ENCODE measurements around the gene LIMS2. TPM values are rescaled to one million over a fixed set of nuclear protein-coding genes. Genes with fewer than 3 reads are reported as not detected.

Gene LIMS2
- total RNA-seq, 8 experiments from 2014 or later: 0.22 to 9.3 (median 1.5) TPM

DNA sequence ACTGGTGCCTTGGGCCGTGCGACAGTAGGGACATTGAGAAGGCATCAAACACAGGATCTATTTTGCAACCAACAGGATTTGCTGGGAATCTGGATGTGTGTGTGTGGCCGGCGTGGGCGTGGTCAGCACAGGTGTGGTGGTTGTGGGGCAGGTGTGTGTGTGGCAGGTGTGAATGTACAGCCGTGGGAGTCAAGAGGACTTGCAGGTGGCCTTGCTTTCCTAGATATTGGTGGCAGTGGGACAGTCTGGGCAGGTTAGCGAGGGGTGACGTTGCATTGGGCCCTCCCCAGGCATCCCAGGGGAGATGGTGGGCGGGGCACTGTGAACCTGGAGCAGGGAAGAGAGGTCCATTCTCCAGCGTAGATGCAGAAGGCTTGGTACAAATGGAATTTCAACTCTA, 3.2 kb upstream of the LIMS2 start:
- 0 to 92% (median 83%) methylated on average over 1 to 8 of the region's 10 CpGs; no CpG with 5 or more reads in 6 of the 10 experiments for WGBS, 10 experiments
- in situ Hi-C loops (cut with MboI; ENCODE audit: low pct_unique_long_range_greater_than_20kb in 2 of 9, low sequenced_read_pairs in 9 of 9, unreplicated experiment in 9 of 9): no loop called here
- Histone ChIP-seq H3K4me3 (no peak overlapping the region), H3K4me1 (replicated peaks in 1 of 2) (peaks cover 4 to 9% of the 10 kb centered on the region in 2 donors), H3K27ac (no peak overlapping the region)
- no peak for ATAC-seq (replicated peaks in 6 of 8)

DNA sequence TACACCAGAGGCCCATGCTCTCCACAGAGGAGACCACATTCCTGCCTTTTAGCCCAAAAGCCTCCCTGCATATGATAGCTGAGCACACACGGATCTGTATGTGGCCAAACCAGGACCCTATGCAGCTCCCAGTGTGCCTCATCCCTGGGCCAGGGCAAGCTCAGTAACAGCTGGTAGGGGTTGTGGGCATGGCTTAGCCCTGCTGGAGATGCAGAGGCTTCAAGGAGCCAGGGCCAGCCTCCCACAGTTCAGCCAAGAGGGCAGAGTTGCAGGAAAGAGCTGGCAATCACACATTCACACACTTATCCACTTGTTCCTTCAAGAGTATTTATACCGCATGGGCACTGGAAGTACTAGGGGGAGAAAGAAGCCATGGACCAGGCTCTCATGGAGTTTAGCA, 1.6 kb upstream of the LIMS2 start:
- 33 to 100% (median 75%) methylated on average over 1 to 2 of the region's 2 CpGs; no CpG with 5 or more reads in 5 of the 10 experiments for WGBS, 10 experiments
- ATAC-seq (replicated peaks in 6 of 8): no peak
- no peak overlapping the region for H3K4me3 ChIP-seq
- no peak overlapping the region for H3K27ac ChIP-seq
- H3K4me1 ChIP-seq (replicated peaks in 1 of 2): peaks cover 4 to 9% of the 10 kb centered on the region in 2 donors
- in situ Hi-C loops (cut with MboI; ENCODE audit: low pct_unique_long_range_greater_than_20kb in 2 of 9, low sequenced_read_pairs in 9 of 9, unreplicated experiment in 9 of 9): no loop called here

DNA sequence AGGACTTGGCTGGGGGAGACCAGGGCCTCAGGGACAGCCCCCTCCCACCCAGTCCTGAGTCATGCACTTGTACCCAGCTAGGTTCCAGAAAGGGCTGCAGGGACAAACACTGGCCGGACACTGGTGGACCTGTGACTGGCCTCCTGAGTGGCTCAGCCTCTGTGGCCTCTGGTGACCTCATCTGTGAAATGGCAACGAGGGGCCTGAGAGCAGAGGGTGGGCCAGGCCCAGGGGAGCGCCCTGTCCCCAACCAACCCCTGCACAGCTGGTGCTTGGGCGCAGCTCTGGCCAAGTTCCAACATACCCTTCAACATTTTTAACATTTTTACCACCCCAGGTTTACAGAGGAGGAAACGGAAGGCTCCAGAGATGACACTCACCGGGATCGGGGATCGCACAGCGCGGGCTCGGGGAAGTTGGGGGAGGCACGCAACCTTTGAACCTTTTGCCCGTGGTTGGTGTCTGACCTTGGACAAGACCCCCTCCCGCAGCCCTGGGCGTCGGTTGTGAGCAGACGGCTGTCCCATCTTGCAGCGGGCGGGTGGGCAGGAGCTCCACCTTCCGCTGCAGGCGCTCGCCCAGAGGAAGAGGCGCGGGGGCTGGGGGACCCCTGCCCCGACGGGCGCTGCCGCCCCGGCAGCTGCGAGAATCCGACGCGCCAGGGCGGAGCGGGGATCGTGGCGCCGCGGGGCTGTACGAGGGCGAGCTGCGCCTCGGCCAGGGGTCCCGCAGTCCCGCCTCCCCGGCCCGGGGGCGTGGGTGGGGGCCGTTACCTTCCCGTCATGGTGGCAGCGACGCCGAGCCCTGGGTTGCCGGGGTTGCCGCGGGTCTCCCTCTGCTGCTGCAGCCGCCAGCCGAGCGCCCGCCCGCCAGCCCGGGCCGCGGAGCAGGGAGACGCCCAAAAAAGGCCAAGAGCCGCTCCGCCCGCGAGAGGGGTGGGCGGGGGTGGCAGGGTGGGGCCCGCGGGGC, 805 bp downstream of the LIMS2 start:
- Histone ChIP-seq H3K4me1 (replicated peaks in 1 of 2) (peaks cover 4 to 9% of the 10 kb centered on the region in 2 donors), H3K27ac (no peak overlapping the region), H3K4me3 (peak overlapping the region; percentile 14 to 39 (median 30))
- in situ Hi-C loops (cut with MboI; ENCODE audit: low pct_unique_long_range_greater_than_20kb in 2 of 9, low sequenced_read_pairs in 9 of 9, unreplicated experiment in 9 of 9): no loop called here
- 0 to 33% (median 0%) methylated on average over 2 to 4 of the region's 72 CpGs; no CpG with 5 or more reads in 7 of the 10 experiments for WGBS, 10 experiments
- ATAC-seq (replicated peaks in 6 of 8): peak; percentile 14 to 65 (median 48)

DNA sequence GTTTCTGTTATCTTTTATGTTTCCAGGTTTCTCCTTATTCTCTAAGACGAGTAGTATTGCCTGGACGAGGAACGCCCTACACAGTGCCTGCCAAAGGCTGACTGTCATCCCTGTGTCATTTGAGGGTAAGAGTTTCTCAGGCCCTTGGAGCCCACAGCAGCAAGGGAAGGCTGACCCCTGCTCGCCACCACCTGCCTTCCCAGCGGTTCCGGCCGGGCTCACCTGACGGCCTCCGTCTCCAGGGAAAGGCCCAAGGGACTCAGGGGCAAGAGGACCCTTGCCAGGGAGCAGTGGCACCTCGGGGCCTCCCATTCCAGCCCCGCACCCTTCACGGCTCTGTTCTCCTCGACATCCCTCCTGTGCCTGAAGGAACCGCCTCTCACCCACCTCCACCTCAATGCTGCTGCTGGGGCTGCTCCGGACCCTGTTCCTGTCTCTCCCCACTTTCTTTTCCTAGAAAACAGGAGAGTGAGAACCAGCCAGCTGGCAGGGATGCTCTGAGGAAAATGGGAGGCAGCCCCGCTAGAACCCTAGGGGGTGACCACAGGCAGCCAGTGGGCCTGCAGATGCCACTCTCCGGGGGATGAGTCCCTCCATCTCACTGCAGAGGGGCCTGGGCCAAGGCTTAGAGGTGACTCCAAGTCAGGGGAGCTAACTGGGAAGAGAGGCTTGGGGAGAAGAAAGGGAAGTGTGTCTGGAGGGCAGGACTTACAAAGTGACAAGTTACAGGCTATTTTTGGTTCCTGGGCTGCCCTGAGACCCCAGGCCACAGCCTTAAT, 1.9 kb downstream of the LIMS2 start:
- in situ Hi-C loops (cut with MboI; ENCODE audit: low pct_unique_long_range_greater_than_20kb in 2 of 9, low sequenced_read_pairs in 9 of 9, unreplicated experiment in 9 of 9): no loop called here
- WGBS, 10 experiments: 45 to 100% (median 80%) methylated on average over 1 to 4 of the region's 17 CpGs; no CpG with 5 or more reads in 6 of the 10 experiments
- peaks cover 4 to 9% of the 10 kb centered on the region in 2 donors for H3K4me1 ChIP-seq (replicated peaks in 1 of 2)
- no peak overlapping the region for H3K27ac ChIP-seq
- peak in 1 of 8 experiments; percentile 2 for ATAC-seq (replicated peaks in 6 of 8)
- no peak overlapping the region for H3K4me3 ChIP-seq

DNA sequence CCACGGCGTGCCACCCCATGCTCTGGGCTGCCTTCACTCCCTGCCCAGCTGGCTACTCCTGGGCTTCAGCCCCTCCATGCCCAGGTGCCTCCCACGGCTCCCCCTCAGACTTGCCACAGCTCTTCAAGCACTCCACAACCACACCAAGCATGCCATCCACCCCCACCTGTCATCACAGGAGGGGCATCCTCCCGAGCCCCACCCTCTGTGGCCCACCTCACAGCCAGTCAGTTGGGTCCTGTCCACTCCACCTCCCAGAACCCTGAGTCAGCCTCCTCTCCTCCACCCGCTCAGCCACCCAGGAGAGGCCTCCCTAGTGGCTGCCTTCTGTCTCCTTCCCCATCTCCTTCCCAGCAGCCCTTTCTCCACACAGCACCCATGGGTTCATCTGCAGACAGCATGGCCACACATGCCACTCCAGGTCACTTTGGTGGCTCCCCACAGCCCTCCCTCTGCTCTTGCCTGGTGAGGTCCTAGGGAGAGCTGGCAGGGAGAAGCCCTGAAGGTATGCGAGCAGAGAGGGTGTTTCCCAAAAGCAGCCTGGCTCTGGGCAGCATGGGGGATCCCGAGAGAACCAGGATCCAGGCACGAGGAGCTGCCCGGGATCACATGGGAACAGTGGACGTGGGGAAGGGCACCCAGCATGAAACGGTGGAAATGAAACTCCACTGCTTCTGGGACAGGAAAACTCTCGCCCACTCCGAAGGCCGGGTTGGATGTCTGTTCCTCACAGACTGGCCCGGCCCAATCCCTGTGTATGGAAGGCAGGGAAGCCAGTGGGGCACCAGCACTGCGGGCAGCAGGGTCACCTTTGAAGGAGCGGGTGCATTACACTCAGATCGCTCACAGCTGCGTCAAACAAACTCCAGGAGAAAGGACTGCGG, 2.7 kb downstream of the LIMS2 start:
- in situ Hi-C loops (cut with MboI; ENCODE audit: low pct_unique_long_range_greater_than_20kb in 2 of 9, low sequenced_read_pairs in 9 of 9, unreplicated experiment in 9 of 9): no loop called here
- WGBS, 10 experiments: 20 to 100% (median 71%) methylated on average over 1 to 5 of the region's 20 CpGs; no CpG with 5 or more reads in 3 of the 10 experiments

DNA sequence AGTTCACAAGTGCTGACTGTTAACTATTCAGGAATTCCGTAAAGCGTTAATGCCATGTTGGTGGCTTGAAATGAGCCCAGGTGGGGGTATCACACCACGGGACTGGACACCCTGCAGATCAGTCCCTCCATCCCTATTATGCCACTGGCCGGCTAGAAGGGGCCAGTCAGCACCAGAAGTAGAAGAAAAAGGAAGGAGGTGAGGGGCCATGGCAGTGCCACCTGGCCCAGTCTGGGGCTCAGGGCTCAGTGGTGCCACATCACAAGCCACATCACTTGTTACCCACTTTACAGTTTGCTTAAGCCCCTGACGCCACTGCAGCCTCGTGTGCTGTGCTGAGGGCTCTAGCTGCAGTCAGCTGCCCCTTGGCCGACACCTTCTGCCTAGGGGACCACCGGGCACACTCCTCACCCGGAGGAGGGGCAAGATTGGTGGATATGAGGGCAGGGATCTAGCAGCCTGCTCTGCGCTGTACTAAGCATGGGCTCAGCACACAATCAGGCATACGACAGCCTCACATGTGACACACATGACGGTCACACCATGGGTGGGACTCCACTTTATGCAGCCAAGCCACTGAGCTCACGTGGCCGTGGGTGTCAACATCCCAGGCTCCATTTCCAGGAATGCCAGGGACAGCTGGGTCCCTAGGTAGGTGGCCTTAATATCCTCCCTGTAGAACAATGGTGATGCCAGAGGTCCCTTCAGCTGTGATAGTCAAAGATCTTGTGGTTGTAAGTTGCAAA, 3.6 kb downstream of the LIMS2 start:
- Histone ChIP-seq H3K27ac (no peak overlapping the region), H3K4me1 (replicated peaks in 1 of 2) (peaks cover 4 to 9% of the 10 kb centered on the region in 2 donors), H3K4me3 (no peak overlapping the region)
- ATAC-seq (replicated peaks in 6 of 8): peak in 1 of 8 experiments; percentile 2
- in situ Hi-C loops (cut with MboI; ENCODE audit: low pct_unique_long_range_greater_than_20kb in 2 of 9, low sequenced_read_pairs in 9 of 9, unreplicated experiment in 9 of 9): no loop called here
- WGBS, 10 experiments: 33 to 100% (median 70%) methylated on average over 1 to 3 of the region's 14 CpGs; no CpG with 5 or more reads in 4 of the 10 experiments

More for the DNA sequence above, 2.7 kb downstream of the LIMS2 start:
- Histone ChIP-seq H3K27ac (no peak overlapping the region), H3K4me3 (no peak overlapping the region), H3K4me1 (replicated peaks in 1 of 2) (peaks cover 4 to 9% of the 10 kb centered on the region in 2 donors)
- peak in 3 of 8 experiments; percentile 5 to 43 (median 8) for ATAC-seq (replicated peaks in 6 of 8)

DNA sequence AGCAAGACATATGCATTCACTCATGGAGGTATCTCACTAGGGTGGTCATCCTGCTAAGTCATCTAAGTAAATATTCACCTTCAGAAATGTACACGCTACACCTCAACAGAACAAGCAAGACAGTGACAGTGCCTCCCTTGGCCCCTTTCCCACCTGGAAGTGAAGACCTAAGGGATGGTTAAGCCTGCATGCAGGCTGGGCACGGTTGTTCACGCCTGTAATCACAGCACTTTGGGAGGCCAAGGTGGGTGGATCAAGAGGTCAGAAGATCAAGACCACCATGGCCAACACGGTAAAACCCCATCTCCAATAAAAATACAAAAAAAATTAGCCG, 4.4 kb downstream of the LIMS2 start:
- no peak overlapping the region for H3K27ac ChIP-seq
- H3K4me3 ChIP-seq: no peak overlapping the region
- WGBS, 10 experiments: 71 to 100% (median 87%) methylated on average over 1 to 5 of the region's 5 CpGs; no CpG with 5 or more reads in 4 of the 10 experiments
- in situ Hi-C loops (cut with MboI; ENCODE audit: low pct_unique_long_range_greater_than_20kb in 2 of 9, low sequenced_read_pairs in 9 of 9, unreplicated experiment in 9 of 9): no loop called here
- peaks cover under 1 to 6% of the 10 kb centered on the region in 2 donors for H3K4me1 ChIP-seq (replicated peaks in 1 of 2)
- no peak for ATAC-seq (replicated peaks in 6 of 8)

DNA sequence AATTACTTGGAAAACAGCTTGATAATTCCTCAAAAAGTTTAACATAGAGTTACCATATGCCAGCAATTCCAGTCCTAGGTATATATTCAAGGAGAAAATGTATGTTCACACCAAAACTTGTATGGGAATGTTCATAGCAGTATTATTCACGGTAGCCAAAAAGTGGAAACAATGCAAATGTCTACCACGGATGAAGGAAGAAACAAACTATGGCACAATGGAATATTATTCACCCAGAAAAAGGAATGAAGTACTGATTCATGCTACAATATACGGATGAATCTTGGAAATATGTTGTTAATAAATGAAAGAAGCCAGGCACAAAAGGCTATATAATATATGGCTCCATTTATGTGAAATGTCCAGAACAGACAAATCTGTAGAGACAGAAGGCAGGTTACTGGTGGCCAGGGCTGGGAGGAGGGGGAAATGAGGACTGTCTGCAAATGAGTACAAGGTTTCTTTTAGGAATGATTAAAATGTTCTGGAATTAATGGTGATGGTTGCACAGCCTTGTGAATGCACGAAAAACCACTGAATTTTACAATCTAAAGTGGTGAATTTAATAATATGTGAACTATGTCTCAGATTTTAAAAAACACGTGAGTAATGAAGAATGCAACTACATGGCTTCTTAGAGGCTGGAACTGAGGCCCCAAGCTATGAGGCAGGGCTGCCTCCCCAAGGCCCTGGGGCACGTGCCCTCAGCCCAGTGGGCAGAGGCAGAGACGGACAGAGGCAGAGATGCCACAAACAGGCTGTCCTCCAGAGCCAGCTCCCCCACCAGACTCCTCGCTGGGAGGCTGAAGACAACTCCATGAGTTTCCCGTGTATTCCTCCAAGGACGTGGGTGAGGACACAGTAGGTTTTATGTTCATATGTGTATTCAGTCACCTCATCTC, 5.0 kb downstream of the LIMS2 start:
- no peak for ATAC-seq (replicated peaks in 6 of 8)
- WGBS, 10 experiments: 66 to 92% (median 75%) methylated on average over 3 to 8 of the region's 10 CpGs
- Histone ChIP-seq H3K27ac (no peak overlapping the region), H3K4me1 (replicated peaks in 1 of 2) (peaks cover 0 to under 1% of the 10 kb centered on the region in 2 donors), H3K4me3 (no peak overlapping the region)
- in situ Hi-C loops (cut with MboI; ENCODE audit: low pct_unique_long_range_greater_than_20kb in 2 of 9, low sequenced_read_pairs in 9 of 9, unreplicated experiment in 9 of 9): no loop called here

DNA sequence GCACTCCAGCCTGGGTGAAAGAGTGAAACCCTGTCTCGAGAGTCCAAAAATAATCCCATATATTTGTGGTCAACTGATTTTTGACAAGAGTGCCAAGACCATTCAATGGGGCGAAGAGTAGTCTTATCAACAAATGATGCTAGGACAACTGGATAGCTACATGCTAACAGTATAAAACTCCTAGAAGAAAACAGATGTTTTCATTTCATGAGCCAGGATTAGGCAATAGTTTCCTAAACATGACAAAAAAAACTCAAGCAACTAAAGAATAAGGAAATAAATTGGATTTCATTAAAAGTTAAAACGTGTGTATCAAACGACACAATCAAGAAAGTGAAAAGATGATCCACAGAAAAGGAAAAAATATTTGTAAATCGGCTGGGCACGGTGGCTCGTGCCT, 6.3 kb downstream of the LIMS2 start:
- WGBS, 10 experiments: 6 to 97% (median 81%) methylated on average over 3 to 7 of the region's 7 CpGs
- Histone ChIP-seq H3K4me3 (no peak overlapping the region), H3K4me1 (replicated peaks in 1 of 2) (no peaks in the 10 kb centered on the region), H3K27ac (no peak overlapping the region)
- in situ Hi-C loops (cut with MboI; ENCODE audit: low pct_unique_long_range_greater_than_20kb in 2 of 9, low sequenced_read_pairs in 9 of 9, unreplicated experiment in 9 of 9): no loop called here
- ATAC-seq (replicated peaks in 6 of 8): no peak

DNA sequence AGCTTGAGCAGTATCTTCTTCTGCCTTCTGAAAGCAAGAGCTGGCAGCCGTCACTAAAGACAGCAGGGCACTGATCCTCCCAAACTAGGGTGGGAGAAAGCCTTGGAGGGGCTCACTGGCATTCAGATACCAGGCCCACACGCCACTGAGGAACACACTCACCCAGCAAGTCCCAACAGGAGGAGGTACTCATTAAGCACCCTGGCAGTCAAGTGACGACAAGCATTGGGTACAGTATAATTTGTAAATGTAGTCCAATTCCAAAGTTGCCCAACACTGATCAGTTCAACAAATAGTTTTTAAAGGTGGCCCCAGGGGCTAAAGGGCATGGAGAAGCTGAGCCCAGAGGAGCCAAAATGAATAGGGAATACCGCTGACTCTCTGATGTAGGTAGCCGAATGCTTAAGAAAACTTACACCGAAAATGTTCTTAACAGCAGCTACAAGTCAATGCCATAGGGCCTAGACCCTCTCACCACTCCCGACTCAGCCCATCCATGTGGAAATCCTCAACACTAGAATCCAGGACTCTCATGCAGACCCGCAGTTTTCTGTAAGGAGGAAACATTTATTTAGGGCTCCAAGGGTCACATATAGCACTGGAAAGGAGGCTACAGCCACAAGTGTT, 9.9 kb downstream of the LIMS2 start:
- Histone ChIP-seq H3K4me1 (replicated peaks in 1 of 2) (peaks cover 0 to 3% of the 10 kb centered on the region in 2 donors), H3K27ac (no peak overlapping the region), H3K4me3 (no peak overlapping the region)
- in situ Hi-C loops (cut with MboI; ENCODE audit: low pct_unique_long_range_greater_than_20kb in 2 of 9, low sequenced_read_pairs in 9 of 9, unreplicated experiment in 9 of 9): no loop called here
- no peak for ATAC-seq (replicated peaks in 6 of 8)
- 60 to 100% (median 96%) methylated on average over 1 to 6 of the region's 8 CpGs; no CpG with 5 or more reads in 1 of the 10 experiments for WGBS, 10 experiments

DNA sequence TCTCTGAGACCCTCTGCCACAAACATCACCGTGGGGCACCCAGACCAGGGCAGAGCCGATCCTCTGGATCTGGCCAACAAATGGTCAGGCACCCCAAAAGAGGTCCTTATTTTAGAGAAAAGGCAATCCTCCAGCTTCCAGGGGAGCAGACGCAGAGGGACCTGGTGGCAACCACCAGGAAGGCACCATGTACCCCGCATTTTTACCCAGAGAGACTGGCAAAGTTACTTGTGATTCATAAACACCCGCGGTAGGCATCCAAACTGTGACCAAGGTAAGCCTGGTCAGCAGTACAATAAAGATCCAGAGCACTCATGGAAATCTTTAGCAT, 10.5 kb downstream of the LIMS2 start:
- Histone ChIP-seq H3K4me3 (no peak overlapping the region), H3K27ac (no peak overlapping the region), H3K4me1 (replicated peaks in 1 of 2) (peaks cover 0 to 3% of the 10 kb centered on the region in 2 donors)
- ATAC-seq (replicated peaks in 6 of 8): no peak
- 91 to 100% (median 100%) methylated on average over 2 to 4 of the region's 6 CpGs; no CpG with 5 or more reads in 5 of the 10 experiments for WGBS, 10 experiments
- in situ Hi-C loops (cut with MboI; ENCODE audit: low pct_unique_long_range_greater_than_20kb in 2 of 9, low sequenced_read_pairs in 9 of 9, unreplicated experiment in 9 of 9): no loop called here

All from motor neuron (in vitro differentiated cells).